LNCAP (cell line): ENCODE data around the gene KCNG3.

Experiments
- CTCF ChIP-seq: fragments of 450-650 bp; IDR thresholded peaks from 2 replicates; pipeline ENCODE4 v1.5.1; 2017; ENCODE audit warnings: mild to moderate bottlenecking

Gene KCNG3

GRCh38 chr2:42495611-42496010 lies 1.8 kb upstream of the KCNG3 start:
- TF ChIP-seq CTCF, result no peak

GRCh38 chr2:42495234-42495581 lies 1.4 kb upstream of the KCNG3 start:
- no peak for TF ChIP-seq CTCF

GRCh38 chr2:42494355-42495233 lies 812 bp upstream of the KCNG3 start:
- TF ChIP-seq CTCF, result peak; percentile 56

GRCh38 chr2:42492691-42493467 lies 903 bp downstream of the KCNG3 start:
- TF ChIP-seq CTCF, result no peak

GRCh38 chr2:42488297-42488696 lies 5.5 kb downstream of the KCNG3 start:
- TF ChIP-seq CTCF, result no peak

GRCh38 chr2:42486145-42486906 lies 7.5 kb downstream of the KCNG3 start:
- TF ChIP-seq CTCF, result no peak

- no peak for TF ChIP-seq CTCF
Observed at GRCh38 chr2:42480402-42480801, 13.4 kb downstream of the KCNG3 start.
